Right atrium auricular region (tissue), 2 donors: ENCODE results near the gene INHA. TPM values are rescaled to one million over a fixed set of nuclear protein-coding genes. Genes with fewer than 3 reads are reported as not detected.

Experiments used
- DNase-seq: peaks from one replicate; pipeline ENCODE4 v3.0.0-alpha.2; 2019; ENCODE audit warnings: low spot score
- H3K27ac ChIP-seq, 2 donors: fragments of 200-600 bp; sonication (generic); 1 replicate in 1 of 2; 2 replicates in 1 of 2; pipeline ENCODE4 v1.5.1; 2016 to 2019
- H3K27me3 ChIP-seq, 2 donors: fragments of 200-600 bp; sonication (generic); one replicate each; pipeline versions ENCODE4 v1.5.1 to v1.6.0; 2017 to 2019
- H3K36me3 ChIP-seq: fragments of 200-600 bp; sonication (generic); one replicate; pipeline ENCODE4 v1.5.1; 2016
- H3K4me1 ChIP-seq, 2 donors: fragments of 200-600 bp; sonication (generic); one replicate each; pipeline versions ENCODE4 v1.5.1 to v1.6.0; 2017 to 2019
- H3K4me3 ChIP-seq, 2 donors: fragments of 200-600 bp; sonication (generic); 1 replicate in 1 of 2; 2 replicates in 1 of 2; pipeline ENCODE4 v1.5.1; 2017 to 2019; ENCODE audit warnings: mild to moderate bottlenecking in 1 of 2, moderate library complexity in 1 of 2
- H3K9me3 ChIP-seq, 2 donors: fragments of 200-600 bp; sonication (generic); one replicate each; pipeline ENCODE4 v1.5.1; 2019
- CTCF ChIP-seq, 2 donors: fragments of 200-600 bp; sonication (generic); IDR thresholded peaks; one replicate each; pipeline ENCODE4 v1.5.1; 2019; ENCODE audit warnings: antibody characterized with exemption in 2 of 2
- total RNA-seq, 2 donors: library from RNA; depleted of rRNA; stranded (reverse); fragments of >200 nt; gene quantifications; one replicate each; pipeline ENCODE4 v1.1.0, GENCODE V29; 2016

The INHA gene
- total RNA-seq, 2 donors from 2014 or later: 1.0 to 28.3 TPM

- H3K27me3 ChIP-seq: no peaks in the 10 kb centered on the region
- H3K4me3 ChIP-seq: peak overlapping the region; percentile 73 to 80
- H3K4me1 ChIP-seq: peaks cover 0 to 21% of the 10 kb centered on the region in 2 donors
- H3K27ac ChIP-seq: peak overlapping the region; percentile 89 to 93
- H3K36me3 ChIP-seq: no peaks in the 10 kb centered on the region
- peak in 1 of 2 donors; percentile 26 for TF ChIP-seq CTCF (IDR thresholded peaks at IDR 0.05)
- H3K9me3 ChIP-seq: no peaks in the 10 kb centered on the region
- DNase-seq: no peak
These were observed 1.8 kb upstream of the INHA start for GRCh38 chr2:219570194-219570923.

GRCh38 chr2:219570924-219571310 lies 1.2 kb upstream of the INHA start:
- Histone ChIP-seq H3K27me3 (no peaks in the 10 kb centered on the region), H3K36me3 (no peaks in the 10 kb centered on the region), H3K27ac (peak overlapping the region; percentile 89 to 93), H3K4me1 (peaks cover 0 to 21% of the 10 kb centered on the region in 2 donors), H3K9me3 (no peaks in the 10 kb centered on the region), H3K4me3 (peak overlapping the region; percentile 73 to 80)
- DNase-seq: no peak
- TF ChIP-seq CTCF (IDR thresholded peaks at IDR 0.05): no peak

- peak within 1 kb of the TSS; percentile 89 to 93 for H3K27ac ChIP-seq
- H3K9me3 ChIP-seq: no peaks in the 10 kb centered on the region
- TF ChIP-seq CTCF (IDR thresholded peaks at IDR 0.05): no peak
- H3K4me1 ChIP-seq: peaks cover 0 to 21% of the 10 kb centered on the region in 2 donors
- peak; percentile 74 for DNase-seq
- no peaks in the 10 kb centered on the region for H3K27me3 ChIP-seq
- H3K4me3 ChIP-seq: peak within 1 kb of the TSS; percentile 73 to 80
- no peaks in the 10 kb centered on the region for H3K36me3 ChIP-seq
These were observed 536 bp upstream of the INHA start, which contains the start of gene OBSL1 for GRCh38 chr2:219571311-219572236. OBSL1 (minus strand) TSS chr2:219571539; CDS start chr2:219571232, 307 bp downstream.

- H3K9me3 ChIP-seq: no peaks in the 10 kb centered on the region
- no peaks in the 10 kb centered on the region for H3K36me3 ChIP-seq
- H3K4me1 ChIP-seq: peaks cover 0 to 21% of the 10 kb centered on the region in 2 donors
- DNase-seq: no peak
- H3K27ac ChIP-seq: peak overlapping the region in 1 of 2 donors; percentile 25
- TF ChIP-seq CTCF (IDR thresholded peaks at IDR 0.05): no peak
- H3K4me3 ChIP-seq: no peak overlapping the region
- H3K27me3 ChIP-seq: no peaks in the 10 kb centered on the region
These were observed 1.1 kb downstream of the INHA start for GRCh38 chr2:219573166-219573565.

- H3K4me3 ChIP-seq: no peak overlapping the region
These were observed 2.6 kb downstream of the INHA start for GRCh38 chr2:219574484-219575311.

More at GRCh38 chr2:219574484-219575311, 2.6 kb downstream of the INHA start:
- Histone ChIP-seq H3K27ac (peak overlapping the region; percentile 13 to 14), H3K36me3 (no peaks in the 10 kb centered on the region), H3K27me3 (no peaks in the 10 kb centered on the region), H3K4me1 (peaks cover 0 to 16% of the 10 kb centered on the region in 2 donors), H3K9me3 (no peaks in the 10 kb centered on the region)
- no peak for DNase-seq
- no peak for TF ChIP-seq CTCF (IDR thresholded peaks at IDR 0.05)
